Mesenchymal stem cell (in vitro differentiated cells and primary cell): Measurements from ENCODE around the gene ZFPM1.

ENCODE experiments used
- DNase-seq: peaks from one replicate; pipeline ENCODE4 v3.0.0-alpha.2; 2013
- H2AFZ ChIP-seq: one replicate; pipeline ENCODE4 v1.6.1; 2013; ENCODE audit warnings: low read depth, mild to moderate bottlenecking, control low read depth, inconsistent platforms, low read length, moderate library complexity
- H2AK5ac ChIP-seq: 2 replicates; pipeline ENCODE4 v1.6.1; 2013; ENCODE audit warnings: low read length, moderate library complexity, mild to moderate bottlenecking, inconsistent platforms; ENCODE audit not compliant: severe bottlenecking
- H2BK120ac ChIP-seq: one replicate; pipeline ENCODE4 v1.6.1; 2013; ENCODE audit warnings: low read depth, mild to moderate bottlenecking, inconsistent platforms, low read length, moderate library complexity
- H2BK12ac ChIP-seq, 2 experiments: one replicate each; pipeline ENCODE4 v1.6.1; 2013; ENCODE audit warnings: inconsistent platforms in 2 of 2, low read length in 2 of 2, mild to moderate bottlenecking in 2 of 2, moderate library complexity in 2 of 2, control low read depth in 1 of 2
- H2BK15ac ChIP-seq: one replicate; pipeline ENCODE4 v1.6.1; 2013; ENCODE audit warnings: mild to moderate bottlenecking, low read depth, inconsistent platforms; ENCODE audit not compliant: poor library complexity, severe bottlenecking
- H2BK5ac ChIP-seq: 2 replicates; pipeline ENCODE4 v1.6.1; 2013; ENCODE audit warnings: low read depth, mild to moderate bottlenecking, low read length, control low read depth, inconsistent platforms; ENCODE audit not compliant: poor library complexity, severe bottlenecking
- H3K14ac ChIP-seq, 2 experiments: one replicate each; pipeline ENCODE4 v1.6.1; 2013; ENCODE audit warnings: inconsistent platforms in 2 of 2, low read length in 2 of 2, control low read depth in 1 of 2, mild to moderate bottlenecking in 1 of 2, moderate library complexity in 1 of 2
- H3K18ac ChIP-seq, 2 experiments: one replicate each; pipeline ENCODE4 v1.6.1; 2013; ENCODE audit warnings: inconsistent platforms in 2 of 2, low read length in 2 of 2, control low read depth in 1 of 2, low read depth in 1 of 2, mild to moderate bottlenecking in 1 of 2
- H3K23ac ChIP-seq, 2 experiments: one replicate each; pipeline ENCODE4 v1.6.1; 2013; ENCODE audit warnings: inconsistent platforms in 2 of 2, low read length in 2 of 2, mild to moderate bottlenecking in 2 of 2, moderate library complexity in 2 of 2, control low read depth in 1 of 2
- H3K27ac ChIP-seq: 2 replicates; pipeline ENCODE4 v1.5.1; 2013; ENCODE audit warnings: mild to moderate bottlenecking, moderate library complexity, low read length, control low read depth, inconsistent platforms; ENCODE audit not compliant: poor library complexity, severe bottlenecking
- H3K27me3 ChIP-seq, 2 experiments: 2 replicates each; pipeline versions ENCODE4 v1.6.1 to v1.7.0; 2013; ENCODE audit warnings: low read length in 2 of 2, mild to moderate bottlenecking in 2 of 2, moderate library complexity in 2 of 2, control low read depth in 1 of 2, inconsistent platforms in 1 of 2; ENCODE audit not compliant: control insufficient read depth in 1 of 2, insufficient read depth in 1 of 2
- H3K36me3 ChIP-seq, 2 experiments: 2 replicates each; pipeline versions ENCODE4 v1.6.1 to v1.7.0; 2013; ENCODE audit warnings: low read length in 2 of 2, control low read depth in 1 of 2, inconsistent platforms in 1 of 2, low read depth in 1 of 2, mild to moderate bottlenecking in 1 of 2; ENCODE audit not compliant: insufficient read depth in 2 of 2, control insufficient read depth in 1 of 2
- H3K4ac ChIP-seq, 2 experiments: one replicate each; pipeline ENCODE4 v1.6.1; 2013; ENCODE audit warnings: inconsistent platforms in 2 of 2, low read length in 2 of 2, mild to moderate bottlenecking in 2 of 2, moderate library complexity in 2 of 2, control low read depth in 1 of 2, low read depth in 1 of 2
- H3K4me1 ChIP-seq: 2 replicates; pipeline ENCODE4 v1.6.1; 2013; ENCODE audit warnings: low read depth, low read length, control low read depth; ENCODE audit not compliant: control insufficient read depth, insufficient read depth
- H3K4me2 ChIP-seq: 2 replicates; pipeline ENCODE4 v1.6.1; 2013; ENCODE audit warnings: low read length, mild to moderate bottlenecking, inconsistent platforms; ENCODE audit not compliant: poor library complexity, severe bottlenecking
- H3K4me3 ChIP-seq, 2 experiments: 2 replicates each; pipeline versions ENCODE4 v1.5.1 to v1.7.0; 2013; ENCODE audit warnings: low read length in 2 of 2, mild to moderate bottlenecking in 2 of 2, control low read depth in 1 of 2, low read depth in 1 of 2; ENCODE audit not compliant: insufficient read depth in 1 of 2
- H3K79me1 ChIP-seq: replicated peaks from 2 replicates; pipeline ENCODE4 v1.6.1; 2013; ENCODE audit warnings: mild to moderate bottlenecking, control low read depth, low read length, inconsistent platforms; ENCODE audit not compliant: poor library complexity, severe bottlenecking
- H3K9ac ChIP-seq: 2 replicates; pipeline ENCODE4 v1.7.0; 2013; ENCODE audit warnings: mild to moderate bottlenecking, low read length, moderate library complexity
- H3K9me3 ChIP-seq: 2 replicates; pipeline ENCODE4 v1.7.0; 2013; ENCODE audit warnings: mild to moderate bottlenecking, low read length; ENCODE audit not compliant: control insufficient read depth
- H4K8ac ChIP-seq: one replicate; pipeline ENCODE4 v1.6.1; 2013; ENCODE audit warnings: inconsistent platforms, mild to moderate bottlenecking, low read length, moderate library complexity
- H4K91ac ChIP-seq: one replicate; pipeline ENCODE4 v1.6.1; 2013; ENCODE audit warnings: mild to moderate bottlenecking, low read length, inconsistent platforms
- WGBS: methylation state at CpG from one replicate; pipeline ENCODE4 v1.1.7; 2013; ENCODE audit warnings: mixed read lengths; 5-methylcytosine and 5-hydroxymethylcytosine counted together

The ZFPM1 gene

GRCh38 chr16:88435437-88436355, 17.4 kb upstream of the ZFPM1 start:
- Histone ChIP-seq H4K8ac (no peak overlapping the region), H3K27me3 (peaks cover 0 to 4% of the 10 kb centered on the region in 2 experiments), H3K4ac (no peak overlapping the region), H2BK15ac (peak overlapping the region; percentile 63), H2BK5ac (no peak overlapping the region), H3K4me2 (no peak overlapping the region), H2AK5ac (no peak overlapping the region), H3K36me3 (peaks cover 0 to 7% of the 10 kb centered on the region in 2 experiments), H2BK120ac (no peak overlapping the region), H3K9ac (no peak overlapping the region), H3K9me3 (no peaks in the 10 kb centered on the region), H3K4me1 (peaks cover 11% of the 10 kb centered on the region), H2AFZ (no peak overlapping the region), H3K4me3 (no peak overlapping the region), H3K14ac (no peak overlapping the region), H3K27ac (no peak overlapping the region), H3K79me1 (no peaks in the 10 kb centered on the region), H2BK12ac (peak overlapping the region in 1 of 2 experiments; percentile 14), H3K23ac (no peak overlapping the region), H3K18ac (no peak overlapping the region), H4K91ac (peak overlapping the region; percentile 48)
- WGBS: 92% methylated on average over 36 of the region's 36 CpGs
- DNase-seq: no peak

DNA sequence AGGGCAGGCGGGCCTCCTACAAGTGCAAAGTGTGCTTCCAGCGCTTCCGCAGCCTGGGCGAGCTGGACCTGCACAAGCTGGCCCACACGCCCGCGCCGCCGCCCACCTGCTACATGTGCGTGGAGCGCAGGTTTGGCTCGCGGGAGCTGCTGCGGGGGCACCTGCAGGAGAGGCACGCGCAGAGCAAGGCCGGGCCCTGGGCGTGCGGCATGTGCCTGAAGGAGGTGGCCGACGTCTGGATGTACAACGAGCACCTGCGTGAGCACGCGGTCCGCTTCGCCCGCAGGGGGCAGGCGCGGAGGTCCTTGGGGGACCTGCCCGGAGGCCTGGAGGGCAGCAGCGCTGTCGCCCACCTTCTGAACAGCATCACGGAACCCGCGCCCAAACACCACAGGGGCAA, 16.3 kb upstream of the ZFPM1 start:
- no peak overlapping the region for H2AFZ ChIP-seq
- no peak overlapping the region for H2BK15ac ChIP-seq
- H3K18ac ChIP-seq: peak overlapping the region in 1 of 2 experiments; percentile 18
- no peak overlapping the region for H2BK120ac ChIP-seq
- DNase-seq: no peak
- H3K23ac ChIP-seq: no peak overlapping the region
- H3K27me3 ChIP-seq: peaks cover 0 to 4% of the 10 kb centered on the region in 2 experiments
- 92% methylated on average over 36 of the region's 36 CpGs for WGBS
- peaks cover 0 to 9% of the 10 kb centered on the region in 2 experiments for H3K36me3 ChIP-seq
- H3K9ac ChIP-seq: no peak overlapping the region
- H3K14ac ChIP-seq: no peak overlapping the region
- no peak overlapping the region for H3K4ac ChIP-seq
- H4K91ac ChIP-seq: peak overlapping the region; percentile 74
- no peak overlapping the region for H2BK12ac ChIP-seq
- no peaks in the 10 kb centered on the region for H3K79me1 ChIP-seq
- H3K4me3 ChIP-seq: no peak overlapping the region
- H2BK5ac ChIP-seq: no peak overlapping the region
- no peak overlapping the region for H3K27ac ChIP-seq
- H3K4me1 ChIP-seq: peaks cover 11% of the 10 kb centered on the region
- no peak overlapping the region for H4K8ac ChIP-seq
- no peak overlapping the region for H3K4me2 ChIP-seq
- no peaks in the 10 kb centered on the region for H3K9me3 ChIP-seq
- no peak overlapping the region for H2AK5ac ChIP-seq

DNA sequence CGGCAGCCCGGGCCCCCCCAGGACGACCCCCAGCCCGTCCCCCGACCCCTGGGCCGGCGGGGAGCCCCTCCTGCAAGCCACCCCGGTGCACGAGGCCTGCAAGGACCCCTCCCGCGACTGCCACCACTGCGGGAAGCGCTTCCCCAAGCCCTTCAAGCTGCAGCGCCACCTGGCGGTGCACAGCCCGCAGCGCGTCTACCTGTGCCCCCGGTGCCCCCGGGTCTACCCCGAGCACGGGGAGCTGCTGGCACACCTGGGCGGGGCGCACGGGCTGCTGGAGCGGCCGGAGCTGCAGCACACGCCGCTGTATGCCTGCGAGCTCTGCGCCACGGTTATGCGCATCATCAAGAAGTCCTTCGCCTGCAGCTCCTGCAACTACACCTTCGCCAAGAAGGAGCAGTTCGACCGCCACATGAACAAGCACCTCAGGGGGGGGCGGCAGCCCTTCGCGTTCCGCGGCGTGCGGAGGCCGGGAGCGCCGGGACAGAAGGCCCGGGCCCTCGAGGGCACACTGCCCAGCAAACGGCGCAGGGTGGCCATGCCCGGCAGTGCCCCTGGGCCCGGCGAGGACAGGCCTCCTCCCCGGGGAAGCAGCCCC, 15.6 kb upstream of the ZFPM1 start:
- no peak overlapping the region for H2BK15ac ChIP-seq
- DNase-seq: no peak
- H2BK120ac ChIP-seq: no peak overlapping the region
- H4K8ac ChIP-seq: no peak overlapping the region
- no peak overlapping the region for H2AK5ac ChIP-seq
- no peaks in the 10 kb centered on the region for H3K79me1 ChIP-seq
- no peak overlapping the region for H2BK5ac ChIP-seq
- peaks cover 0 to 9% of the 10 kb centered on the region in 2 experiments for H3K36me3 ChIP-seq
- H3K9ac ChIP-seq: no peak overlapping the region
- peak overlapping the region in 1 of 2 experiments; percentile 23 for H3K4me3 ChIP-seq
- WGBS: 36% methylated on average over 53 of the region's 55 CpGs
- H3K4me1 ChIP-seq: peaks cover 8% of the 10 kb centered on the region
- H3K23ac ChIP-seq: no peak overlapping the region
- H3K18ac ChIP-seq: peak overlapping the region in 1 of 2 experiments; percentile 14
- no peak overlapping the region for H4K91ac ChIP-seq
- H3K27me3 ChIP-seq: no peaks in the 10 kb centered on the region
- H3K9me3 ChIP-seq: no peaks in the 10 kb centered on the region
- no peak overlapping the region for H3K4me2 ChIP-seq
- no peak overlapping the region for H2AFZ ChIP-seq
- H2BK12ac ChIP-seq: peak overlapping the region in 1 of 2 experiments; percentile 31
- H3K27ac ChIP-seq: no peak overlapping the region
- H3K4ac ChIP-seq: no peak overlapping the region
- H3K14ac ChIP-seq: no peak overlapping the region
